ENCODE results near the gene GJC3.
"Not testable (repeated sequence)": the region's sequence is repeated elsewhere in the genome, so short reads cannot be mapped to it uniquely, and the experiment has no call there.

GJC3 gene, protein sequence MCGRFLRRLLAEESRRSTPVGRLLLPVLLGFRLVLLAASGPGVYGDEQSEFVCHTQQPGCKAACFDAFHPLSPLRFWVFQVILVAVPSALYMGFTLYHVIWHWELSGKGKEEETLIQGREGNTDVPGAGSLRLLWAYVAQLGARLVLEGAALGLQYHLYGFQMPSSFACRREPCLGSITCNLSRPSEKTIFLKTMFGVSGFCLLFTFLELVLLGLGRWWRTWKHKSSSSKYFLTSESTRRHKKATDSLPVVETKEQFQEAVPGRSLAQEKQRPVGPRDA

GRCh38 chr7:99928994-99929729, at the start of gene GJC3:
TSS of gene GJC3 (minus strand) at chr7:99929620. CDS start at chr7:99929620, 0 bp downstream.
- DNase-seq (ENCODE audit: low read depth, low spot score) = no peak

- DNase-seq (ENCODE audit: low read depth, low spot score) = no peak
These were observed 47.2 kb upstream of the GJC3 start for GRCh38 chr7:99976626-99977025.

GRCh38 chr7:99975782-99976521, 46.5 kb upstream of the GJC3 start, which contains the start of gene AZGP1:
TSS of gene AZGP1 (minus strand) at chr7:99976031. CDS start at chr7:99976020, 11 bp downstream.
- no peak for DNase-seq (ENCODE audit: low read depth, low spot score)

GRCh38 chr7:99974681-99975080, 45.3 kb upstream of the GJC3 start:
- DNase-seq (ENCODE audit: low read depth, low spot score) = no peak

- not testable (repeated sequence) for DNase-seq (ENCODE audit: low read depth, low spot score)
These were observed 44.4 kb upstream of the GJC3 start for GRCh38 chr7:99973817-99974216.

DNA sequence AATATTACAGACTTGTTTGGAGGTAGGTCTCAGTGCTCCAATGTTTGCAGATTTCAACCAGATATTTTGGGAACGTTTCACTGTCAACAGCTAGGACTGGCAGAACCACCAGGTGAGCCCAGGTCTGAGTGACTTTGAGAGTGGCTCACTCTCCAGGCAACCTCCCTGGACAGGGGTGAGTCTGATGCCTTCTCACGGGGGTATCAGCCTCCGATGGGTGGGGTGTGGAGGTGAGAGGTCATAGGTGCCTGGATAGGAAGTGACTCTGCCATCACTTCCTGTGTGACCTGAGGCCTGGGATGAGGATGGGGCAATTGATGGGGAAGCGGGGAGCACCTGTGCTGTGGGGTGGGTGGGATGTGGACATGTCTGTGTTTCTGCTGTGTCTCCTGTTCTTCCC, 41.8 kb upstream of the GJC3 start:
- no peak for DNase-seq (ENCODE audit: low read depth, low spot score)

- not testable (repeated sequence) for DNase-seq (ENCODE audit: low read depth, low spot score)
These were observed 40.4 kb upstream of the GJC3 start for GRCh38 chr7:99969813-99970212.

DNA sequence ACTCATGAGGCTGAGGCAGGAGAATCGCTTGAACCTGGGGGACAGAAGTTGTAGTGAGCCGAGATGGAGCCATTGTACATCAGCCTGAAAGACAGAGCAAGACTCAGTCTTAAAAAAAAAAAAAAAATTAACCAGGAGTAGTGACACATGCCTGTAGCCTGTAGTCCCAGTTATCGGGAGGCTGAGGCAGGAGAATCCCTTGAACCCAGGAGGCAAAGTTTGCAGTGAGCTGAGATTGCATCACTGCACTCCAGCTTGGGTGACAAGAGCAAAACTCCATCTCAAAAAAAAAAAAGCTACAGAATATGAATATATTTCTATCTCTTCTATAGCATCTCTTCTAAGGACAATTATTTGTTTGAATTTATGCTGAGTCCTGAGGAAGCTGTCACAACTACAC, 39.9 kb upstream of the GJC3 start:
- DNase-seq (ENCODE audit: low read depth, low spot score) = no peak

- DNase-seq (ENCODE audit: low read depth, low spot score) = no peak
These were observed 29.3 kb upstream of the GJC3 start for GRCh38 chr7:99958564-99959227.

GRCh38 chr7:99955247-99955646, 25.8 kb upstream of the GJC3 start:
- no peak for DNase-seq (ENCODE audit: low read depth, low spot score)

GRCh38 chr7:99954643-99955042, 25.2 kb upstream of the GJC3 start:
- not testable (repeated sequence) for DNase-seq (ENCODE audit: low read depth, low spot score)

DNA sequence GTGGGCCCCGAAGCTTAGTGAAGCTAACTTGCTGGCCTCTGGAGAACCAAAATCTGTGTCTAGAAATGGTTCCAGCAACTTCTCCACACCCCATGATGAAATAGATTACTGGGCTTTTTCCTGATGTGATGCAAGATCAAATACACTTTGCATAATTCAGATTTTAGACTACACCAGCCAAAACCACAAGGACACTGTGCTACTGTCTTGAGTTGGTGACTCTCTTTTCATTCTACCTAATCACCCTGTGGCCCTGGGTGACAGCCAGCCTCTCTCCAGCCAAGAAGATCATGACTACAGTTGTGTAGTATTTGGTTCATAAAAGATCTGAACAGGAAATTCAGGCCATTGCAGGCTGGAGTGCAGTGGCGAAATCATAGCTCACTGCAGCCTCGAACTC, 24.2 kb upstream of the GJC3 start:
- no peak for DNase-seq (ENCODE audit: low read depth, low spot score)

DNA sequence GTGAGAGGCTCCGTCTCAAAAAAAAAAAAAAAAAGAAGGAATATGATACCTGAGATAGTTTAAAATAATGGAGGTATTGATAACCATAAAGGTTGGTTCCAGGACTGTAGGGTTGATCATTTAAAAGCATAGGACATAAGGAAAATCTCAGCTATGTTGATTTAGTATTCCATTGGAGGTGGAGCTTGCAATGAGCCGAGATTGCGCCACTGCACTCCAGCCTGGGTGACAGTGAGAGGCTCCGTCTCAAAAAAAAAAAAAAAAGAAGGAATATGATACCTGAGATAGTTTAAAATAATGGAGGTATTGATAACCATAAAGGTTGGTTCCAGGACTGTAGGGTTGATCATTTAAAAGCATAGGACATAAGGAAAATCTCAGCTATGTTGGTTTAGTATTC, 23.2 kb upstream of the GJC3 start:
- DNase-seq (ENCODE audit: low read depth, low spot score) = not testable (repeated sequence)

DNA sequence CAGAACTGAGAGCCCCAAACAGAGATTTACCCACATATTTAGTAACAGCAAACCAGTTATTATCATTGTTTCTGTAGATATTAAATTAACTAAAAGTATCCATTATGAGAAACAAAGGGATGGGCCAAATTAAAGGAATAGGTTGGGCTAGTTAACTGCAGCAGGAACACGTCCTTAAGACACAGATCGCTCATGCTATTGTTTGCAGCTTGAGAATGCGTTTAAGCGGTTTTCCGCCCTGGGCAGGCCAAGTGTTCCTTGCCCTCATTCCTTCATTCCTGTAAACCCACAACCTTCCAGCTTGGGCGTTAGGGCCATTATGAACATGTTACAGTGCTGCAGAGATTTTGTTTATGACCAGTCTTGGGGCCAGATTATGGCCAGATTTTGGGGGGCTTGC, 21.4 kb upstream of the GJC3 start:
- DNase-seq (ENCODE audit: low read depth, low spot score) = not testable (repeated sequence)

GRCh38 chr7:99949645-99950228, 20.3 kb upstream of the GJC3 start:
- DNase-seq (ENCODE audit: low read depth, low spot score) = no peak

- DNase-seq (ENCODE audit: low read depth, low spot score) = no peak
These were observed 18.2 kb upstream of the GJC3 start for GRCh38 chr7:99947608-99948007.

- DNase-seq (ENCODE audit: low read depth, low spot score) = no peak
These were observed 15.2 kb upstream of the GJC3 start for GRCh38 chr7:99944497-99945070.

- no peak for DNase-seq (ENCODE audit: low read depth, low spot score)
These were observed 14.4 kb upstream of the GJC3 start for GRCh38 chr7:99943641-99944496.

GRCh38 chr7:99938296-99938695, 8.9 kb upstream of the GJC3 start:
- DNase-seq (ENCODE audit: low read depth, low spot score) = no peak

DNA sequence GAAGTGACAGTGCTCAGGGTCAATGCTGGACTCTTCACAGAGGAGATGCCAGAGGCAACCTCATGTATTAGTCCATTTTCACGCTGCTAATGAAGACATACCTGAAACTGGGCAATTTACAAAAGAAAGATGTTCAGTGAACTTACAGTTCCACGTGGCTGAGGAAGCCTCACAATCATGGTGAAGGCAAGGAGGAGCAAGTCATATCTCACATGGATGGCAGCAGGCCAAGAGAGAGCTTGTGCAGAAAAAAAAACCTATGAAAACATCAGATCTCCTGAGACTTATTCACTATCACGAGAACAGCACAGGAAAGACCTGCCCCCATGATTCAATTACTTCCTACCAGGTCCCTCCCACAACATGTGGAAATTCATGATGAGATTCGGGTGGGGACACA, 5.6 kb upstream of the GJC3 start:
- not testable (repeated sequence) for DNase-seq (ENCODE audit: low read depth, low spot score)

Measured in brain pericyte (primary cell).